HG03103 (cell line): ENCODE data around the gene COL1A1.

ENCODE experiments used
- ATAC-seq: cut with Tn5 transposase; IDR thresholded peaks from one replicate; pipeline ENCODE4 v1.9.1; 2021; ENCODE audit warnings: low read depth; ENCODE audit not compliant: unreplicated experiment

COL1A1 gene

DNA sequence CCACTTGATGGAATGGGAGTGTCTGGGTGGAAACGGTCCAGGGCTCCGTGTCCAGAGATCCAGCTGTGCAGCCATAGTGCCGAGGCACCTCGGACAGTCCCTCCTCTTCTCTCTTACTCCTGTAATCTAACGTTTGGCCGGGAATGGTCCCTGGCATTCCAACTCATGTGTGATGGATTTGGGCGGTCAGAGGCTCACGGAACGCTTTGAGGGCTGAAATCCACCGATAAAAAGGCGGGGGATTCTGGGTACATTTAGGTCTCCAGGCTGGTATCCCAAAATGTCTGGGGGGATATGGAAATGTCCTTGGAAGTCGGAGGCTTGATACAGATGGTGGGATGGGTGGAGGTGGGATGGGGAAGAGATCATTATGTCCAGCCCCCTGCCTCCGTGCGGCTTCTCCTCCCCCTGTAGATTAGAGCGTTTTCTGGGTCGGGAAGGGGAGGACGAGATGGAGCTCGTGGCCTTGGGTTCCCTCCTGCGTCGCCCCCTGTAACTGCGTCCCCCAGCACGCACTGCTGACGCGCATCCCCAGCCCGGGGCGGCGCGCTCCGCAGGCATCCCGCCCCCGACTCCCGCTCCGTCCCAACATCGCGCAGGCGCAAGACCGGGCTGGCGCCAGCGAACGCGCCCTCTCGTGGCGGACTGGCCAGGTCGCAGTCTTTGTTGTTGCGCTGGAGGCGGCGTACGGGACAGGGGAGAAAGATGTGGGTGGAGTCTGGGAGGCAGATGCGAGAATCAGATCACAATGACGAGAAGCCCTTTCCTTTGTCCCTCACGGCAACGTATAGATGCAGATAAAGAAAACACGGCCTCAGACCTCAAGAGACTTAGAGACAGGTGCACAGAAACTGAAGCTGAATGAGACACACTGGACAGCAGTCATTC is 40.2 kb downstream of the COL1A1 start:
- ATAC-seq, result peak; percentile 77

DNA sequence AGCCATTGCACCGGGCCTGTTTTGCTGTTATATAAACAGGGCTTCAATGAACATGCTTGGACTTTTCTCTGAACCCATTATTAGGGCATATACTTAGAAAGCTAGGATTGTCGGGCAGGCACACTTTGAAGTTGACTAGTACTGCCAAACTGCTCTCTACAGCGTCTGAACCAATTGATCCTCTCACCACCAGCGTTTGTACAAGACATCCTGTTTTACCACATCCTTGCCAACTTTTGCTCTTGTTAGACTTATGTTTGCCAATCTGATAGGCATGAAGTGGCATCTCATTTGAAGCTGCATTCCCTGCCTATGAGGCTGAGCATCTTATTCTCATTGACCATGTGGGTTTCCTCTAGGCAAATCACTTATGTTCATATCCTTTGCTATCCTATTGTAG is 43.5 kb downstream of the COL1A1 start:
- no peak for ATAC-seq

DNA sequence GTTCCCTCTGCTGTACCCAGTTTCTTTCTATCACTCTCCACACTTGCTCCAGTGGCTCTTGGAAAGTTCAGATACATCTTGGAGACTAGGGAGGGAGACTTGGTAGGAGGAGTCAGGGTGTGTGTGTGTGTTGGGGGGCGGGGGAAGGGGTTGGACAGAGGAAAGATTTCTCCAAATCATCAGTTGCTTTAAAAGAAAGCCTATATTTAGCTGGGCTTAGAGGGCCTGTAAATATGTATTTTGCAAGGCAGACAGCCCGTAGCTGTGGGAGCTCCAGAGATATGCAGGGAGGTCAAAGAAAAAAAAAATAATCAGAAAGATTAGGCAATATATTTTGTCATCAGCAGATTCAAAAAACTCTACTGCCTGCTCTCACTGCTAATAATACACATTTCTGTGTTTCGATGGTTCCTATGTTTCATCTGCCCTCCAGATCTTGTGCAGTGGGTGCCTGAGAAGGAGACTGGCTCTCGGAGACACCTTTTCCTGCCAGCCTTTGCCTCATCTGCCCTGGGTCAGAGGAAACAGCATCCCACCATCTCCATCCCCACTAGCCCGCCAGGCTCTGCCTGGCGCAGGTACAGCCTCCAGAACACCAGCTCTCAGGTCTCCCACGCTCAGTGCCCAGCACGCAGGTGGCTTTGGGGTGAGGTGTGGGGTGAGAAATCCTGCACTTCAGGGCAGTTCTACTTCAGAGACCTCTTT is 46.2 kb downstream of the COL1A1 start:
- no peak for ATAC-seq

DNA sequence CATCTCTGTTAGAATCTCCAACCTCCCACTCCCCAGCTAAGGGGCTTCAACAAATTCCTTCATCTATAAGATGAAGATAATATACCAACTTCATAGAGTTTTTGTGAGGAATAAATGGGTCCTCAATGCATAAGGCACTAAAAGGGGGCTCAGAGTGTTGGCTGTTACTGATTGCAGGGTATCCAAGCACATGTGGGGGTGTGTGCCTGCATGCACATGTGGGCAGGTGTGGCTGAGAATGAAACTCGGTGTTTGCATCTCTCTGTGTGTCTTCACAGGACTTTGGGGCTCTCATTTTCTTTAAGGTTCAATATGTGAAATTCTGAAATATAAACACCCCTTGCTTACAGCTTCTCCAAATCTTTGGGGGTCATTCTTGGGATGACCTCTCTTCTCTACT is 46.8 kb downstream of the COL1A1 start:
- no peak for ATAC-seq

DNA sequence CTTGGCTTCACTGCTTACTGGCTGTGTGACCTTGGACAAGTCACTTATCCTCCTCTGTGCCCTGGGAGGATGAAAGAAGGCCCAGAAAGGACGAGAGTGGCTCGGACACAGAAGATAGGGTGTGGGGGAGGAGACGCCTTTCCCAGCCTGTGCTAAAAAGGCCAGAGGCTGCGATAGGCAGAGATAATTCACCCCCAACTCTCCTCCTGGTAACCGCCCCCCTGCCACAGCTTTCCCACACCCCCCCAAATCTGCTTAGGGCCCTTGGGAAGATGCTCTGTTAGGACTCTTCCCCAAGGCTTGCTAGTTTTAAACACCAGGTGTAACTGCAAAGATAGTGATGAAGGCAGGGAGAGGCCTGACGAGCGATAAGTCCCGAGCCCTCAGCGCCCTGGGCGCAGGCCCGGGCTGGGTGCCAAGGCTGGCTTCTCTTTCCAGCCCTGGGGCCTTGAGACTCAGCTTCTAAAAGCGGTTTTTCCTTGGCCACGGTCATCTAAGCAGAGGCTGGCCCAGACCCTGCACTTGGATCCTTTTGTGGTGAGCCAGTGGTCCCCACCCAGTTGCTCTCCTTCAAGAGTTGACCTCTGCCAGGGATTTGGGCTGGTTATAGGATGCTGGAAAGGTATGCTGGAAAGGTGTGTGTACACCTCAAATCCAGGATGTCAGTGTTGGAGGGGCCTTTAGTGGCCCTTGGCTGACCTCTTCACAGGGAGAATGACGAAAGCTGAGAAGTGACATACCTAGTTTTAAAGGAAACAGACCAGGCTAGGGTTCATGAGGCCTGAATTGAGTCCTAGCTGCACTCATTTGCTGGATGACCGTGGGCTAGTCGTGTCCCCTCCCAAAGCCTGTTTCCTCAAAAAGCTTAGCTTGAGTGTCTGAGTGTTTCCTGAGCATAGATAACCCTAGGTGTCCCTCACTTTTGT is 47.5 kb downstream of the COL1A1 start:
- no peak for ATAC-seq

DNA sequence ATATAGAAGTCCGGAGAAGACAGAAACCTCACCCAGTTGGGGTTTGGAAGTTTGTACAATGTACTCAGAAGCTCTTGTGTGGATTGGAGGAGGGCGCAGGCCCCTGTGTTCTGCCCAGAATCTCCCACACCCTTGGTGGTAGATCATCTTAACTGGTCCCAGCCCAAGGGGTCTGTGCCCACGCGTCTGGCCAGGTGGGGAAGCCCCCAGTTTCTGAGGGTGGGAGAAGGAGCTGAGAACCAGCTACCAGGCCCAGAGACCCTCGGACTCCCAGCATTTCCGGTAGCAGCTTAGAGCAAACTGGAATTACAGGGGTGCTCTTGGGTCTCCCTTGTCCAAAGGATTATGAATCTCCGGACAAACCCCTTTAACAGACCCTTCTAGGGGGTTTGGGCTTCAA is 48.7 kb downstream of the COL1A1 start:
- no peak for ATAC-seq

DNA sequence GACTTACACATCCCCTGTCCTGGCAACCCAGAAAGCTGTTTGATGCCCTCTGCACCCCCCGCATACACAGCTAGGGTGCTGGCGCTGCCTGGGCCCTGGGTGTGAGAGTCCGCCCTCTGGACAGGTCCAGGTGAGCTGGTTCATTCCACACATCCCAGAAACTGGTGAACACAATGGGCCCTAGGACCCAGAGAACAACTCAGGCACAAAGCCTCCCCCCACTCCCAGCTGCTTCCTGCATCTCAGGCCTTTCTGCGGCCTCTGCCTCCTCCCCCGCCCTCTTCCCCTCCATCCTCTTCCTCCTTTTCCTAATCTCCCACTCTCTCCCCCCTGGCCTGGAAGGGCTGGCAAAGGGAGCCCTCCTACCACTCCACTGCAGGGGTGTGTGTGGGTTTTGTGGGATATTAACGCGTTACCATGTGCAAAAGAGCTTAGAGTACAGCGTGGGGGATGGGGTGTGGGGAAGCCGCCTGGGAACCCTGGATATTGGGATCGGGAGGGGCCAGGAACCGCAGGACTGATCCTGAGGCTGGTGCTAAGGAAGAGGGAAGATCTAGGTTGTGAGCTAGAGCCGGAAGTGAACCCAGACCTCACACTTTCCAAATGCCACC is 49.4 kb downstream of the COL1A1 start:
- no peak for ATAC-seq

DNA sequence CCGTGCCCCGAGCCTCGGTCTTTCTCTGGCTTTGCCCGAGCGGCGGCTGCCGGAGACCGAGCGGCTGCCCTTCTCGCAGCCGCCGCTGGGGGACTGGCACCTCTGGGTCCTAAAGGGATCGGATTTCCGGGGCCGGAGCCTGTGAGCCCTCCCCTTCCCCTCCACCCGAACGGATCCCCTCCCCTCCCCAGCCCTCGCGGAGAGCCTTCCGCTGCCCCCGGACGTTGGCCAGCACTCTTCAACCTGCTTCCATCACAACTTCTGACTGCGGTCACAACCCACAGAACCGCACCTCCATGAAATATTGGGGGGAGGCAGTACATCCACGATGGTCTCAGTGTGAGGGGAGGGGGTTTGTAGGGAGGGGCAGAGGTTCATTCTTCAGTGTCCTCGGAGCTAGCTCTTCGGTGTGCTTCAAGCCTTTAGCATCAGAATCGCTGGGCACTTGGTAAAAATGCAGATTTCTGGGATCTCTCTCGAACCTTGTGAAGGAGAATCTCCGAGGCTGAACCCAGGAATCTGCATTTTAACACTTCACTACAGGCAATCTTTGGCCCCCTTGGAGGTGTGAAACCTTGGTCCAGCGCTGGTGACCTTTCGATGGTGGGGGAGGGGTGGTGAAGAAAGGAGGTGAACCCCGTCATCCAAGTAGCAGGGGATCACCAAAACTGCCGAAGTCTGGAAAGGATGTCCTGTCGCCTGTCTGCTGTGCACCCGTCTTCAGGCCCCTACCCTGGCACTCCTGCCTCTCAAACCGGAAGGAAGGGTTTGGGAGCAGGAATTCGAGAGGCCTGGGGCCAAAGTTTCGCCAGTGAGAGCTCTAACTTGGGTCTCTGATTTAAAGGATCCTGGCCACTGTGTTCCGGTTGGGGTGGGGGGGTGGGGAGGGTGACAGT is 50.1 kb downstream of the COL1A1 start:
- peak; percentile 31 for ATAC-seq

DNA sequence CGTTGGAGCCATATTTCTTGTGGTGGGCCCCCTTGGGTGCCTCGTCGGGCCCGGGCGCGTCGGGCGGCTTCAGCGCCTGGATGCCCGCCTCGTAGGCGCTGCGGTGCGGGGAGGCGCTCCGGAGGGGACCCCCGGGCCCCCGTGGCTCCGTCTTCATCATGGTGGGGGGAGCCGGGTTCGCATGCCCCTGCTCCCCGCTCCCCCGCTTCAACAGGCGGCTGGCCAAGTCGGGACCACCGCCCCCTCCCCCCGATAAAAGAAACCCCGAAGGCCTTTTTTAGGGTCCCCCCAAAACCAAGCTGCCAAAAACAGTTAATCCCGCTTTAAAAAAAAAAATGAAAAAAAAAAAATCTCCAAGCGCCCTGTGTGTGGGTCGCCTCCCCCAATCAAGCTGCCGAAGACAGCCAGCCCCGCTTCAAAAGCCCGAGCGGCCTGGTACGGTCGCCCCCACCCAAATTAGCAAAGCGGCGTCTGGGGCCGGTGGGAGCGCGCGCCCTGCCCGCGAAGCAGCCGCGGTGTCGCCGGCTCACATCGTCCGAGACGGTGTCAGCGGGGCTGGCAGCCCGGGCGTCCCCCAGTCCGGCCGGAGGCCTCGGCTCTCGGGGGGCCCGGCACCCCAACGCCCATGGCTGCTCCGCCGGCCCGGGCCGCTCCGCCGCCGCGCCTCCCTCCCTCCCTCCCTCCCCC is 50.9 kb downstream of the COL1A1 start, which contains the start of gene PPP1R9B:
TSS of gene PPP1R9B (minus strand) at position 324 of the 687 bp plus-strand sequence. CDS start at position 160, 164 bp downstream.
- ATAC-seq, result no peak

DNA sequence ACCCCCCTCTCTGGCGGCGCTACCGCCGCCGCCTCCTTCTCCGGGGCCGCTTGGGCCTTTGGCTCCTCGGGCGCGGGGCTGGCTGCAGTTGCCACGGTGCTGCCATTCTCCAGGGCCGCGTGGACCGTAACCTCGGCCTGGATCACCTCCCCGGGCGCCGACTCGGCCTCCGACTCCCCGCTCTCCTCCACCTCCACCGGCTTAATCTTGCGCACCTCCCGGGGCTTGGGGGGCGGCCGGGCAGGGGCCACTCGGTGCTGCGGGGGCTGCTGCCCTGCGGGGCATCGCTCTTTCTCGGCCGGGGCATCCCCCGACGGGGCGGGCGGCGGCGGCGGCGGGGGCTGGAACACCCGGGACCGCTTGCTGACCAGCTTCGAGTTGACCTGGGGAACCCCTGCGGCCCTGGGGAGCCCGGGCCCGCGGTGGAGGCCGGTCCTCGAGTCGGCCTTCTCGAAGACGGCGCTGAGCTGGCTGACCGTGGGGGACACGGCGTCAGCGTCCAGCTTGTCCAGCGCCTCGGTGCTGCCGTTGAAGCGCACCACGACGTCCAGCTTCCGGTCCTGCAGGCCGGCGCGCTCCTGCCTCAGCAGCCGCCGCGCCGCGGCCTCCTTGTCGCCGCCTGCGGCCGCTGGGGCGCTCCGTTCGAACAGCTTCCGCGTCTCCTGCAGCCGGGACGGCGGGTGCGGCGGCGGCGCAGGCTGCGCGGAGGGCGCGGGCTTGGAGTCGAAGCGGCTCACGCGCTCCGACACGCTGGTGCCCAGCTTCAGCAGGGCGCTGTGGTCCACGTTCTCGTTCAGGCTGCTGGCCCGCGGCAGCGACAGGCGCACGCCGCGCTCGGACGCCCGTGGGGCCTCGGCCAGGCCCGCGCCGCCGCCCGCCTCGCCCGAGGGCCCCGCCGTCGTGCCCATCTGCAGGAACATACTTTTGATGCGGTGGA is 51.7 kb downstream of the COL1A1 start:
- ATAC-seq, result no peak

DNA sequence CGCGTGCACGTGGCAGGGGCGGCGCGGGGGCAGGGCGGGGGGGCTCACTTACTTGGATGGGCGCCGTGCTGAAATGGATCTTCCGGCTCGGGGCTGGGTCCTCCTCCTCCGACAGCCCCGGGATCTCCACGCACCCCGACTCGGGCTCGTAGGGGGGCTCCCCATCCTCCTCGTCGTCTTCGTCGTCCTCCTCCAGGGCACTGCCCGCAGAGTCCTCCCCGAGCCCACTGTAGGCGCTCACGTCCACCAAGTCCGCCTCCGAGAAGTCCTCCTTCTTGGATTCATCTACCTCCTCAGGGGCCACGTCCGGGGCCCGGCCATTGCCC is 52.4 kb downstream of the COL1A1 start:
- no peak for ATAC-seq

DNA sequence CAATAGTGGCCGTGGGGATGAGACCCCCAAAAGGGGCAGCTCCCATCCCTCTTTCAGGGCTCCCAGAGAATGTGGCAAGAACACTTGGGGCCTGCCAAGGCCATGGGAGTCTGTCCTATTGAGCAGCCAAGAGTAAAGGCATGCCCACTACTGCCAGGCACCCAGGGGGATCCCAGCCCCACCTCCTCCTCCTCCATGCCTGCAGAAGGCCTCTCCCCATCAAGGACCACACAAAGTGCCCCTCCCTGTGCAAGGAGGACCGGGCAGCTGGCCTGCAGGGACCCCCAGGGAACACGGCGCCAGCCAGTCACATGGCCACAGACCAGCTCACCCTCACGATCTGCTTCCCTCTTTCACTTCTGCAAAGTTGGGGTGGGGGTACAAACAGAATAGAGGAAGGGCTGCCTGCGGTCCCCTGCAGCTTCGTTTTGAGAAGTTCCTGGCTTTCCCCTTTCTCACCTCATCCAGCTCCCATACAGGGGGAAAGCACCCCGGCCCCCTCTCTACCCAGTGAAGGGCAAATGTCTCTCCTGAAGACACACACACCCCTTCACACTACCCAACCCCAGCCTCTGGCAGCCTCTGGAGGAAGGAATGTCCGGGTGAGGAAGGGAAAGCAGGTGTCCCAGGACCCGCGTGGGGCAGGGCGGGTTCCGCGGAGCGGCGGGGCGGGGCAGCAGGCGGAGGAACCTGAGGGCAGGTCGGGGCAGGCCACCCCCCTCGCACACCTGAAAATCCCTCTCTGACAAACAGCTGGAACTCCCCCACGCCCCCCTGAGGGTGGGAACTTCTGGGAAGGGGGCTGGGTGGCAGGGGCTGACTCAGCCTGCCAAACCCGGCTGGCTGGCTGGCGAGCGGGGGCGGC is 53.0 kb downstream of the COL1A1 start:
- no peak for ATAC-seq

DNA sequence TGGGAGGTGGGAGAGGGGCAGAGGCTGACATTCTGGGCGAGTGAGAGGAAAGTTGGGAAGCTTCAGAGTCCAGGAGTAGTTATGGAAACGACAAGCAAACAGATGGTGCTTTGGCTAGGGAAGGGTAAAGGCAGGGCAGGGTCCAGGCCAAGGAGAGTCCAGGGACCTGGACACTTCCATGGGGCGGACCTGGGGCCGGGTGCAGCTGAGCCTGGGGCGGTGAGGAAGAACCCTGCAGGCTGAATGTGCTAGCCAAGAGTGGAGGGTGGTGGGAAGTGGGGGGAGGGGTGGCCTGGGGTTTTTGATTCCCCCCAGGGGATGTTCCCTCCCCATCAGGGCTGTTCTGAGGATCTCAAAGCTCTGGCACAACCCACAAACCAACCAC is 53.6 kb downstream of the COL1A1 start:
- ATAC-seq, result no peak

DNA sequence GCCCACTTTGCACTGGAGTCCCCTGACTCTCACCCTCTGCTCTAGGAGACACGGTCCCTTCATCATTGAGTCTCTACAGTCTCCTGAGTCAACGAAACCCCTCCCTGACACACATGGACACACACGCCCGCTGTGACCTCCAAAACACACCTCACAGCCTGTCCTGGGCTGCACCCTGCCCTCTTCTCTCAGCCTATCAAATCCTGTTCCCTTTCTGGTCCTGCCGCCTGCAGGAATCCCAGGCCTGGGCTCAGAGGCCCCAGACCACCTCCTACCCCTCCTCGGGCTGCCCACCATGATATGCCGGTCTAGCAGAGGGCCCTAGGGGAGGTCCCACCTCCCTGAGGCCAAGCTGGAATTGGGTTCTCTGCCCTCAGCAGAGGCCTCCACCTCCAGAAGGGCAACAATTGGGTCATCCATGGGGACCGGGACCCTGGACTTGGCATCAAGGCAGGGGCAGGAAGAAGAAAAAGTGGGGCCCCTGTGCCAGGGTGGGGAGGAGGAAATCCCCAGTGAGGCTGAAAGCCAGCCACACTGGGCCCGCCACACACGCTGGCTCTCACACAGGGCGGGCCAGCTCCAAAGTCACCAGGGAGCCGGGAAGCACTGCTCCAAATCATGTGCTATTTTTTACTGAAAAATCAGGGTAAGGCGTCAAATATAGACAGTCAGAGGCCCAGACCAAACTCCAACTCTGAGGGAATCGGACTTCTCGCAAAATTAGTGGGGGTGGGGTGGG is 54.3 kb downstream of the COL1A1 start:
- ATAC-seq, result no peak

DNA sequence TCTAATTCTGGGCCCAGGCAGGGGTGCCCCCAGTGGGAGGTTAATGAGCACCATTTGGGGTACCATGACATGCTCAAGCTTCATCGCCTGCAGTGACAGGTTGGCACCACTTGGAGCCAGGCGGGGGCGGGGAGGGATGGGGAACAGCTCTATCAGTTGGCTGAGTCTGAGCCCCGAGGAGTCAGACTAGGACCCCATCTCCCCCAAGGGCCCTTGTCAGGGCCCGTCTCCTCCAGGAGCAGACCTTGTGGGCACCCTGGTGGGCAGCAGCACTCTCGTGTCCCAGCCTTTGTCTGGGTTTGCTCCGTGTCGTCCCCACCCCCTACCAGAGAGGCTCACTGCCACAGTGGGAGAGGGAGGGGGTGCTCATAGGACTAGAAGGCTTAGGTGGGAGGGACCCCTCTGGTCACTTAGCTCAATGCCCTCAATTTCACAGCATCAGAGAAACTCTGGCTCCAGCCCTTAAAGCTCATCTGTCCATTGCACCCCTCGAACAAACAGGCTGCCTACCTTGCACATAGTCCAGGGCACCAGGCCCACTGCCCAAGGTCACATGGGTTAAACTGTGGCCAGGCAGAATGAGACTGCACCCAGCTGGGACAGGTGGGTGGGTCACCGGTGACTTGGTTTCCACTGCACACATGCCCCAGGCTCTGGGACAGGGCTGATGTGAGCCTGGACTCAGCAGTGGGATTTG is 55.1 kb downstream of the COL1A1 start:
- no peak for ATAC-seq
